Esophagus muscularis mucosa (tissue), 4 donors: ENCODE measurements around the gene CHIA. TPM values are rescaled to one million over a fixed set of nuclear protein-coding genes. Genes with fewer than 3 reads are reported as not detected.

ENCODE experiments used
- DNase-seq: peaks from one replicate; pipeline ENCODE4 v3.0.0-alpha.2; 2017; ENCODE audit errors: extremely low spot score
- H3K27ac ChIP-seq, 4 donors: fragments of 200-600 bp; sonication (generic); replicated peaks in 1 of 4; 1 replicate in 3 of 4; 2 replicates in 1 of 4; pipeline ENCODE4 v1.5.1; 2016 to 2019; ENCODE audit warnings: mild to moderate bottlenecking in 1 of 4
- H3K27me3 ChIP-seq, 4 donors: fragments of 200-600 bp; sonication (generic); one replicate each; pipeline versions ENCODE4 v1.5.1 to v1.6.0; 2016 to 2019
- H3K36me3 ChIP-seq, 4 donors: fragments of 200-600 bp; sonication (generic); one replicate each; pipeline ENCODE4 v1.5.1; 2016 to 2019
- H3K4me1 ChIP-seq, 4 donors: fragments of 200-600 bp; sonication (generic); one replicate each; pipeline ENCODE4 v1.5.1; 2016 to 2019
- H3K4me3 ChIP-seq, 4 donors: fragments of 200-600 bp; sonication (generic); 1 replicate in 2 of 4; 2 replicates in 2 of 4; pipeline ENCODE4 v1.5.1; 2016 to 2019; ENCODE audit warnings: mild to moderate bottlenecking in 4 of 4, moderate library complexity in 1 of 4
- H3K9me3 ChIP-seq, 4 donors: fragments of 200-600 bp; sonication (generic); 1 replicate in 3 of 4; 2 replicates in 1 of 4; pipeline ENCODE4 v1.5.1; 2016 to 2019
- EP300 ChIP-seq: sonication (generic); formaldehyde crosslinking; IDR thresholded peaks from one replicate; pipeline ENCODE4 v1.6.1; 2017; ENCODE audit warnings: antibody characterized with exemption
- POLR2A ChIP-seq: fragments of 450-650 bp; IDR thresholded peaks from one replicate; pipeline ENCODE4 v1.6.1; 2017; ENCODE audit warnings: antibody characterized with exemption, moderate library complexity, mild to moderate bottlenecking, low read depth
- POLR2AphosphoS5 ChIP-seq, 2 donors: sonication (generic); formaldehyde crosslinking; IDR thresholded peaks; one replicate each; pipeline ENCODE4 v1.6.1; 2017; ENCODE audit warnings: antibody characterized with exemption in 2 of 2
- WGBS: methylation state at CpG from one replicate; pipeline ENCODE4 v1.1.5; 2018; 5-methylcytosine and 5-hydroxymethylcytosine counted together
- intact Hi-C: fragments of 100-400 bp; cut with DNase I; formaldehyde crosslinking; loops from one replicate; pipeline ENCODE4 v1.15.1; 2023
- total RNA-seq, 4 donors: library from RNA; depleted of rRNA; stranded (reverse); fragments of >200 nt; gene quantifications; one replicate each; pipeline versions ENCODE4 v1.1.0 to v1.2.1, GENCODE V29; 2016
- TF ChIP-seq, protein P1 (sequence below), 3 experiments: fragments of 200-600 bp in 2 of 3; fragments of 450-650 bp in 1 of 3; sonication (generic) in 2 of 3; IDR thresholded peaks; one replicate each; pipeline ENCODE4 v1.5.1; 2017 to 2019; ENCODE audit warnings: antibody characterized with exemption in 3 of 3, mild to moderate bottlenecking in 2 of 3, moderate library complexity in 1 of 3

CHIA gene
- total RNA-seq = not detected

DNA sequence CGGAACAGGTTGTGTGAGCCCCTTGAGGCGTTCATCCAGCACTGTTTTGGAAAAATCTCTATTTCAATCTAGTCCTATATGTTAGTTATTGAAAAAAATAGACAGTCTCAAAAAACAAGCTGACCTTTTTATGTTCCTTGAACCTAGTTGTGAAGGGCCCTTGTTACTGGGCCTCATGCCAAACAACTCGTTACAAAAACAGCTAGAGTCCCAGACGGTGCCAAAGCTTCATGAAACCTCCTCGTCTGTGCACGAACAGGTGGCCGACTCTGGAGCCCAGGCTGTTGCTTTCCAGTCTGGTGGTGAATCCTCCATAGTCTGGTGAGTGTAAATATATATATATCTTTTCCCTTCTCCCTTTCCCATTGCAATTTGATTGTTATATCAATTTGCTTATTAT, at the start of gene CHIA:
Gene CHIA (plus strand): TSS at position 222 of the 400 bp plus-strand sequence. CDS start 19,617 bp downstream, outside the sequence.
- H3K27me3 ChIP-seq = peaks cover 0 to 3% (median 0%) of the 10 kb centered on the region in 4 donors
- TF ChIP-seq POLR2AphosphoS5 (IDR thresholded peaks at IDR 0.05) (no peak), EP300 (no peak), POLR2A (no peak)
- TF ChIP-seq, protein P1, sequence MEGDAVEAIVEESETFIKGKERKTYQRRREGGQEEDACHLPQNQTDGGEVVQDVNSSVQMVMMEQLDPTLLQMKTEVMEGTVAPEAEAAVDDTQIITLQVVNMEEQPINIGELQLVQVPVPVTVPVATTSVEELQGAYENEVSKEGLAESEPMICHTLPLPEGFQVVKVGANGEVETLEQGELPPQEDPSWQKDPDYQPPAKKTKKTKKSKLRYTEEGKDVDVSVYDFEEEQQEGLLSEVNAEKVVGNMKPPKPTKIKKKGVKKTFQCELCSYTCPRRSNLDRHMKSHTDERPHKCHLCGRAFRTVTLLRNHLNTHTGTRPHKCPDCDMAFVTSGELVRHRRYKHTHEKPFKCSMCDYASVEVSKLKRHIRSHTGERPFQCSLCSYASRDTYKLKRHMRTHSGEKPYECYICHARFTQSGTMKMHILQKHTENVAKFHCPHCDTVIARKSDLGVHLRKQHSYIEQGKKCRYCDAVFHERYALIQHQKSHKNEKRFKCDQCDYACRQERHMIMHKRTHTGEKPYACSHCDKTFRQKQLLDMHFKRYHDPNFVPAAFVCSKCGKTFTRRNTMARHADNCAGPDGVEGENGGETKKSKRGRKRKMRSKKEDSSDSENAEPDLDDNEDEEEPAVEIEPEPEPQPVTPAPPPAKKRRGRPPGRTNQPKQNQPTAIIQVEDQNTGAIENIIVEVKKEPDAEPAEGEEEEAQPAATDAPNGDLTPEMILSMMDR (IDR thresholded peaks at IDR 0.05) = no peak
- WGBS = 46% methylated on average over 7 of the region's 7 CpGs
- no peaks in the 10 kb centered on the region for H3K9me3 ChIP-seq
- H3K27ac ChIP-seq = no peak within 1 kb of the TSS
- no peak within 1 kb of the TSS for H3K4me3 ChIP-seq
- DNase-seq = no peak
- intact Hi-C loops = no loop called here
- H3K36me3 ChIP-seq = no peaks in the 10 kb centered on the region
- H3K4me1 ChIP-seq = no peaks in the 10 kb centered on the region

DNA sequence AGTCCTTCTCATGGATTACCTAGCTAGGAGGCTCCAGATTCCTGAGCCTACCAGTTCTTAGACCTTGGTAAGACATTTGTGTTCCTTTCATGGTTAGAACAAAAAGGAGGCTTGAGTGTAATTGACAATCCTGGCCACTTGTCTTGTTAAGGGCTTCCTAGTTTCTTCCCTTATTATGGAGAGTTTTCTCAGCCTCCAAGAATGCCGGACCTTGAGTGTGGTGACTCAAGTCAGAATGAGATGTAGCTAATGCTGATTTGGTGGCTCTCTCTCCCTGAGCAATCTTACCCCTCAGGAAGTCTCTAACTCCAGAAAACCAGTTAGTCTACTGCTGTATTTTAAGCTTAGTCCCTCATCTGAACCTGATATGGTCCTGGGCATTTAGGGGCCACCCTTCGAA, 48.9 kb upstream of the CHIA start:
- WGBS = 68% methylated on average over 2 of the region's 2 CpGs
- H3K4me1 ChIP-seq = no peaks in the 10 kb centered on the region
- intact Hi-C loops = no loop called here
- H3K27me3 ChIP-seq = no peaks in the 10 kb centered on the region
- no peak overlapping the region for H3K4me3 ChIP-seq
- H3K36me3 ChIP-seq = no peaks in the 10 kb centered on the region
- TF ChIP-seq POLR2AphosphoS5 (IDR thresholded peaks at IDR 0.05) (no peak), EP300 (no peak), POLR2A (no peak)
- TF ChIP-seq, protein P1 (IDR thresholded peaks at IDR 0.05) = no peak
- peak; percentile 31 for DNase-seq
- H3K27ac ChIP-seq = no peak overlapping the region
- H3K9me3 ChIP-seq = no peaks in the 10 kb centered on the region

DNA sequence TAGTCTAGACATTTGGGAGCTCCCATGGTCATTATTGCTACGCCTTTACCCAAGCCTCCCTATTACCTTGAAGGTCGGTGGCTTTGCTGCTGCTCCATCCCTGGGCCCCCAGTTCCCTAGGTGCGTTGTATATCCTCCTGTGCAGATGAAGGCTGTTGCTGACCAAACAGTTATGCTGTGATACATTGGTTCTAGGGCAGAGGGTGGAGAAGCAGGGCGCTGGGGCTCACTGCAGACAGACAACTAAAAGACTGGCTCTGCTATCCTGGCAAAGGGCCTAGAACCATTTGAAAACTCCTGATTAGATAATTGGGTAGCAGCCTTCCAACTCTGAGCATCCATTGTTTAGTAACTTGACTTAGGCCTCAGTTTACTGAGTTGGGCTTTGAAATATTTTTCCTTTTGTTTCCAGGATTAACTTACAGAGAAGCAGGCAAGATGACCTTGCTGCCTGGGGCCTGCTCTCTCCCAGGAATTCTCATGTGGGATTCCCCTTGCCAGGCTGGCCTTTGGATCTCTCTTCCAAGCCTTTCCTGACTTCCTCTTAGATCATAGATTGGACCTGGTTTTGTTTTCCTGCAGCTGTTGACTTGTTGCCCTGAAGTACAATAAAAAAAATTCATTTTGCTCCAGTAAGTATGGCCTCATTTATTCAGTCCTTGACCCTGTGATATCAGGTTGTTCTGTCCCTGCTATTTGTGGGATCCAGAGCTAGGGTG, 47.7 kb upstream of the CHIA start:
- Histone ChIP-seq H3K27me3 (no peaks in the 10 kb centered on the region), H3K9me3 (no peaks in the 10 kb centered on the region), H3K27ac (no peak overlapping the region), H3K36me3 (no peaks in the 10 kb centered on the region), H3K4me1 (no peaks in the 10 kb centered on the region), H3K4me3 (no peak overlapping the region)
- WGBS = 51% methylated on average over 4 of the region's 4 CpGs
- intact Hi-C loops = no loop called here
- TF ChIP-seq POLR2AphosphoS5 (IDR thresholded peaks at IDR 0.05) (no peak), POLR2A (no peak), EP300 (no peak)
- TF ChIP-seq, protein P1 (IDR thresholded peaks at IDR 0.05) = no peak
- DNase-seq = peak; percentile 62

DNA sequence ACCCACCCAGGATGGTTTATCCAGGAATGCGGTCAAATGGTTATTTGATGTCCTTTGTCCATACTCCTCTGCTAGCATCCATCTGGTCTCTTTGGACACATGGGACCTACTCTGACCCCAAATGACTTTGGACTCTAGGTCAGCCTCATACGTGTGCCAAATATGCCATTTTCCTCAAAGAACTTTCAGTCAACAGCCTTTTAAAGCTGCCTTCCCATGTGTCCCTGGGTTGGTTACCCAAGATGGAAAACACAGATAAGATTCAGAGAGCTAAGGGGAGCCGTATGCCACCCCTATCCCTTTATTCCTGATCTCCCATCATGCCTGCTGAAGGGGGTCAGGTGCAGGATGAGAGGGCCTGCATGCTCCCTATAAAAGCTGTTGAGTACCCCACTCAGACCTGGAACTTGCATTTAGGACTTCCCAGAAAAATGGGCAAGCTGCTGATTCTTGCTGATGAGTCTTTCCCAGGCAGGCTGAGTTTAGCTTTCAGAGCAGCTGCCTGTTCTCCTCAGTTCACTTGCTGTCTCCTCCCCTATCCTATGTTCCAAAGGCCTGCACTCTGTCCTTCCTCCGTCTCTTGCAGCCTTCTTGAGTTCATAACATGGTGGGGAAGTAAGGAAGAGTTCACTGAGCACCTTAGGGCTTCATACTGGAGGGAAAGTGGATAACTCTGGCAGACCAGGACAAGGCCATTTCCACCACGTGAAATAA, 43.4 kb upstream of the CHIA start:
- Histone ChIP-seq H3K36me3 (no peaks in the 10 kb centered on the region), H3K4me3 (no peak overlapping the region), H3K27me3 (no peaks in the 10 kb centered on the region), H3K9me3 (no peaks in the 10 kb centered on the region), H3K27ac (no peak overlapping the region), H3K4me1 (no peaks in the 10 kb centered on the region)
- WGBS = 77% methylated on average over 5 of the region's 5 CpGs
- intact Hi-C loops = no loop called here
- TF ChIP-seq POLR2A (no peak), POLR2AphosphoS5 (IDR thresholded peaks at IDR 0.05) (no peak), EP300 (no peak)
- TF ChIP-seq, protein P1 (IDR thresholded peaks at IDR 0.05) = no peak
- DNase-seq = peak; percentile 79
